HEK293T (cell line): Measurements from ENCODE around the gene ATP7A.
"Not testable (repeated sequence)": the region's sequence is repeated elsewhere in the genome, so short reads cannot be mapped to it uniquely, and the experiment has no call there.

Experiments used
- CTCF ChIA-PET: fragments of 350-600 bp; formaldehyde crosslinking; extraction: SDS; loops from one replicate; lab custom pipeline; 2021; ENCODE audit warnings: antibody characterized with exemption, inconsistent platforms; lab: Yijun Ruan, JAX
- POLR2A ChIA-PET: fragments of 350-600 bp; formaldehyde crosslinking; extraction: SDS; loops from one replicate; lab custom pipeline; 2020; ENCODE audit warnings: antibody characterized with exemption, inconsistent platforms; lab: Yijun Ruan, JAX
- DNase-seq: peaks from one replicate; pipeline ENCODE4 v3.0.0; 2012; ENCODE audit warnings: mixed read lengths; ENCODE audit errors: extremely low spot score
- ARNT ChIP-seq: fragments of 450-650 bp; IDR thresholded peaks from 2 replicates; pipeline ENCODE4 v1.6.1; 2017; ENCODE audit warnings: mild to moderate bottlenecking
- BHLHE40 ChIP-seq: fragments of 450-650 bp; IDR thresholded peaks from 2 replicates; pipeline ENCODE4 v1.6.1; 2016; ENCODE audit warnings: mild to moderate bottlenecking, moderate library complexity, borderline replicate concordance
- CTBP1 ChIP-seq: fragments of 450-650 bp; IDR thresholded peaks from 2 replicates; pipeline ENCODE4 v1.6.1; 2016; ENCODE audit warnings: borderline replicate concordance
- ELF4 ChIP-seq: fragments of 450-650 bp; IDR thresholded peaks from 2 replicates; pipeline ENCODE4 v1.6.1; 2017; ENCODE audit warnings: antibody characterized with exemption
- FOXA1 ChIP-seq: fragments of 450-650 bp; IDR thresholded peaks from 2 replicates; pipeline ENCODE4 v1.6.1; 2016; ENCODE audit warnings: mild to moderate bottlenecking
- FOXK2 ChIP-seq: fragments of 450-650 bp; IDR thresholded peaks from 2 replicates; pipeline ENCODE4 v1.6.1; 2016; ENCODE audit warnings: mild to moderate bottlenecking
- FOXM1 ChIP-seq: fragments of 450-650 bp; IDR thresholded peaks from 2 replicates; pipeline ENCODE4 v1.6.1; 2017; ENCODE audit warnings: mild to moderate bottlenecking, borderline replicate concordance
- HDGF ChIP-seq: fragments of 450-650 bp; IDR thresholded peaks from 2 replicates; pipeline ENCODE4 v1.6.1; 2017; ENCODE audit warnings: antibody characterized with exemption, borderline replicate concordance
- L3MBTL2 ChIP-seq: fragments of 450-650 bp; conservative IDR thresholded peaks from 2 replicates; pipeline ENCODE4 v1.6.1; 2016; ENCODE audit warnings: mild to moderate bottlenecking
- LEF1 ChIP-seq: fragments of 450-650 bp; IDR thresholded peaks from 2 replicates; pipeline ENCODE4 v1.6.1; 2017; ENCODE audit warnings: mild to moderate bottlenecking, borderline replicate concordance
- NFRKB ChIP-seq: fragments of 450-650 bp; IDR thresholded peaks from 2 replicates; pipeline ENCODE4 v1.6.1; 2016; ENCODE audit warnings: mild to moderate bottlenecking, moderate library complexity
- PKNOX1 ChIP-seq: fragments of 450-650 bp; IDR thresholded peaks from 2 replicates; pipeline ENCODE4 v1.6.1; 2016
- SP1 ChIP-seq: fragments of 450-650 bp; IDR thresholded peaks from 2 replicates; pipeline ENCODE4 v1.6.1; 2017
- SUZ12 ChIP-seq: fragments of 450-650 bp; IDR thresholded peaks from 2 replicates; pipeline ENCODE4 v1.6.1; 2016; ENCODE audit warnings: mild to moderate bottlenecking
- TARDBP ChIP-seq: fragments of 450-650 bp; IDR thresholded peaks from 2 replicates; pipeline ENCODE4 v1.6.1; 2016

ATP7A gene

GRCh38 chrX:77910108-77910840 lies at the start of gene ATP7A:
Gene ATP7A, plus strand, starts transcription at chrX:77910693. Its CDS starts 60,949 bp downstream, at chrX:77971642.
- peak; percentile 88 for DNase-seq
- TF ChIP-seq ELF4: peak; percentile 60; the same call in 1 of the 2 replicates
- no peak for TF ChIP-seq ARNT
- TF ChIP-seq SP1: no peak
- peak; percentile 86 for TF ChIP-seq L3MBTL2
- ChIA-PET POLR2A (interaction anchor here (0.8 to 1.7 kb wide), 3 partner anchors 8 to 103 kb away, joined by 3 to 23 read pairs (median 4); partner anchors contain the start of gene COX7B), CTCF (interaction anchor here (0.5 to 3.1 kb wide), 3 partner anchors 9 to 114 kb away, joined by 3 to 7 read pairs (median 4); partner anchors contain the start of gene COX7B)

GRCh38 chrX:77875372-77875771 lies 35.1 kb upstream of the ATP7A start:
- ChIA-PET CTCF (no interaction called here), POLR2A (no interaction called here)
- TF ChIP-seq FOXM1 (no peak), ELF4 (no peak), FOXK2 (no peak), SP1 (no peak), BHLHE40 (no peak), L3MBTL2 (no peak), ARNT (no peak), HDGF (no peak), NFRKB (no peak), TARDBP (no peak), FOXA1 (no peak)
- DNase-seq: no peak

- POLR2A ChIA-PET, CTCF ChIA-PET, DNase-seq: not testable (repeated sequence)
These were observed 29.1 kb upstream of the ATP7A start for GRCh38 chrX:77881418-77881817.

GRCh38 chrX:77892887-77893286 lies 17.6 kb upstream of the ATP7A start:
- CTCF ChIA-PET: no interaction called here
- POLR2A ChIA-PET: interaction anchor here (0.6 kb wide), 1 partner anchor 243 kb away, joined by 3 read pairs; no protein-coding TSS in a partner anchor
- DNase-seq: no peak
- TF ChIP-seq BHLHE40 (no peak), FOXK2 (no peak), NFRKB (no peak), TARDBP (no peak), FOXA1 (no peak), ARNT (no peak), LEF1 (no peak), SP1 (no peak), FOXM1 (no peak), PKNOX1 (no peak)

- ChIA-PET POLR2A (no interaction called here), CTCF (no interaction called here)
- TF ChIP-seq NFRKB: no peak
- DNase-seq: no peak
These were observed 16.8 kb upstream of the ATP7A start for GRCh38 chrX:77893713-77894112.

GRCh38 chrX:77894921-77895886 lies 15.3 kb upstream of the ATP7A start, which contains the start of gene MAGT1:
Gene MAGT1, minus strand, starts transcription at chrX:77895435. Its CDS starts 25 bp downstream, at chrX:77895410.
- DNase-seq: peak; percentile 81
- TF ChIP-seq CTBP1: no peak
- TF ChIP-seq BHLHE40: no peak
- TF ChIP-seq PKNOX1: no peak
- TF ChIP-seq FOXK2: no peak
- TF ChIP-seq SUZ12: no peak
- CTCF ChIA-PET: no interaction called here
- POLR2A ChIA-PET: interaction anchor here (0.7 to 1.4 kb wide), 3 partner anchors 17 to 244 kb away, joined by 3 to 4 read pairs (median 3); partner anchors contain the start of gene TAF9B
